ENCODE measurements around the gene DCAF5.
A peak's percentile ranks its signal among the peaks of the same experiment; 100 is the strongest.
"Not testable (repeated sequence)": the region's sequence is repeated elsewhere in the genome, so short reads cannot be mapped to it uniquely, and the experiment has no call there.

DCAF5 gene

GRCh38 chr14:69044296-69044695, 108.6 kb downstream of the DCAF5 start:
- DNase-seq (ENCODE audit: low spot score) (no peak), FAIRE-seq (no peak)

GRCh38 chr14:69043596-69044260, 109.2 kb downstream of the DCAF5 start:
- FAIRE-seq, result peak; percentile 73

GRCh38 chr14:69042787-69043444, 110.0 kb downstream of the DCAF5 start:
- DNase-seq (ENCODE audit: low spot score) (no peak), FAIRE-seq (no peak)

More at GRCh38 chr14:69043596-69044260, 109.2 kb downstream of the DCAF5 start:
- DNase-seq (ENCODE audit: low spot score), result no peak

GRCh38 chr14:69042299-69042698, 110.6 kb downstream of the DCAF5 start:
- no peak for DNase-seq (ENCODE audit: low spot score)
- FAIRE-seq, result no peak

- peak; percentile 30 for FAIRE-seq
Measured at GRCh38 chr14:69041783-69042182, 111.1 kb downstream of the DCAF5 start.

GRCh38 chr14:69040353-69040752, 112.6 kb downstream of the DCAF5 start:
- no peak for FAIRE-seq

More at GRCh38 chr14:69041783-69042182, 111.1 kb downstream of the DCAF5 start:
- no peak for DNase-seq (ENCODE audit: low spot score)

GRCh38 chr14:69039288-69039628, 113.7 kb downstream of the DCAF5 start:
- peak; percentile 89 for DNase-seq (ENCODE audit: low spot score)
- peak; percentile 74 for FAIRE-seq

More at GRCh38 chr14:69040353-69040752, 112.6 kb downstream of the DCAF5 start:
- DNase-seq (ENCODE audit: low spot score), result no peak

GRCh38 chr14:69038455-69039287, 114.2 kb downstream of the DCAF5 start:
- DNase-seq (ENCODE audit: low spot score), result peak; percentile 71
- peak; percentile 72 for FAIRE-seq

- FAIRE-seq (peak; percentile 71), DNase-seq (ENCODE audit: low spot score) (peak; percentile 65)
Measured at GRCh38 chr14:69037790-69038454, 115.0 kb downstream of the DCAF5 start.

- DNase-seq (ENCODE audit: low spot score) (no peak), FAIRE-seq (peak; percentile 74)
Measured at GRCh38 chr14:69036757-69037506, 116.0 kb downstream of the DCAF5 start.

GRCh38 chr14:69034612-69035262, 118.2 kb downstream of the DCAF5 start:
- no peak for DNase-seq (ENCODE audit: low spot score)
- FAIRE-seq, result no peak

- FAIRE-seq, result peak; percentile 32
- DNase-seq (ENCODE audit: low spot score), result no peak
Measured at GRCh38 chr14:69027242-69027913, 125.5 kb downstream of the DCAF5 start.

GRCh38 chr14:69023035-69023434, 129.9 kb downstream of the DCAF5 start:
- DNase-seq (ENCODE audit: low spot score) (no peak), FAIRE-seq (no peak)

GRCh38 chr14:69022093-69022492, 130.8 kb downstream of the DCAF5 start:
- FAIRE-seq; DNase-seq (ENCODE audit: low spot score): not testable (repeated sequence)

GRCh38 chr14:69017706-69018105, 135.2 kb downstream of the DCAF5 start:
- DNase-seq (ENCODE audit: low spot score) (no peak), FAIRE-seq (no peak)

- FAIRE-seq, result peak; percentile 98
- DNase-seq (ENCODE audit: low spot score), result no peak
Measured at GRCh38 chr14:69014829-69015259, 138.1 kb downstream of the DCAF5 start.

GRCh38 chr14:69013943-69014782, 138.8 kb downstream of the DCAF5 start:
- FAIRE-seq (peak; percentile 88), DNase-seq (ENCODE audit: low spot score) (no peak)

GRCh38 chr14:69012256-69012953, 140.5 kb downstream of the DCAF5 start:
- peak; percentile 35 for FAIRE-seq

More at GRCh38 chr14:69012256-69012953, 140.5 kb downstream of the DCAF5 start:
- DNase-seq (ENCODE audit: low spot score), result no peak
